ENCODE results near the gene RNASE4.

DNA sequence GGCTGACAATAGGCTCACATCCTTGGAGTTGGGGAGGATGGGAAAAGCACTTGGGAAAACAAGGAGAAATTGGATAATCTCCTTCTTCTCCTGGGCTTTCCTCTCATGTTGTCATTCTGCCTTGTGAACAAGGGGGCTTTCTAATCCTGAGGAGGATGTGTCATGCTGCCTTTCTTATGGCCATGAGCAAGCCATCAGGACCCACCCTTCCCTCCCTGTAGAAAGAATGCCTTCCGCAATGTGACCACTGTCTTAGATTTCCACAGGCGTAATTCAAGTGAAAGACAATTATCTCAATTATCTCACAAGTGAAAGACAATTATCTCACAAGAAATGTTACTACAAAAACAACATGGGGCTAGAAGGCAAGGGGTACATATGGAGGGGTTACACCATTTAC, 39.8 kb upstream of the RNASE4 start:
- TF ChIP-seq, protein P1, sequence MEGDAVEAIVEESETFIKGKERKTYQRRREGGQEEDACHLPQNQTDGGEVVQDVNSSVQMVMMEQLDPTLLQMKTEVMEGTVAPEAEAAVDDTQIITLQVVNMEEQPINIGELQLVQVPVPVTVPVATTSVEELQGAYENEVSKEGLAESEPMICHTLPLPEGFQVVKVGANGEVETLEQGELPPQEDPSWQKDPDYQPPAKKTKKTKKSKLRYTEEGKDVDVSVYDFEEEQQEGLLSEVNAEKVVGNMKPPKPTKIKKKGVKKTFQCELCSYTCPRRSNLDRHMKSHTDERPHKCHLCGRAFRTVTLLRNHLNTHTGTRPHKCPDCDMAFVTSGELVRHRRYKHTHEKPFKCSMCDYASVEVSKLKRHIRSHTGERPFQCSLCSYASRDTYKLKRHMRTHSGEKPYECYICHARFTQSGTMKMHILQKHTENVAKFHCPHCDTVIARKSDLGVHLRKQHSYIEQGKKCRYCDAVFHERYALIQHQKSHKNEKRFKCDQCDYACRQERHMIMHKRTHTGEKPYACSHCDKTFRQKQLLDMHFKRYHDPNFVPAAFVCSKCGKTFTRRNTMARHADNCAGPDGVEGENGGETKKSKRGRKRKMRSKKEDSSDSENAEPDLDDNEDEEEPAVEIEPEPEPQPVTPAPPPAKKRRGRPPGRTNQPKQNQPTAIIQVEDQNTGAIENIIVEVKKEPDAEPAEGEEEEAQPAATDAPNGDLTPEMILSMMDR (IDR thresholded peaks at IDR 0.05; ENCODE audit: low read depth, low read length), result no peak
- TF ChIP-seq POLR2A (IDR thresholded peaks at IDR 0.05; ENCODE audit: extremely low read depth, insufficient read length), result no peak
- TF ChIP-seq, protein P2, sequence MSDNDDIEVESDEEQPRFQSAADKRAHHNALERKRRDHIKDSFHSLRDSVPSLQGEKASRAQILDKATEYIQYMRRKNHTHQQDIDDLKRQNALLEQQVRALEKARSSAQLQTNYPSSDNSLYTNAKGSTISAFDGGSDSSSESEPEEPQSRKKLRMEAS (IDR thresholded peaks at IDR 0.05; ENCODE audit: low read depth, low read length), result no peak
